Keratinocyte (primary cell): ENCODE results near the gene DIP2B.

Experiments used
- CTCF ChIP-seq, 3 experiments: IDR thresholded peaks in 1 of 3; conservative IDR thresholded peaks in 1 of 3; optimal IDR thresholded peaks in 1 of 3; 2 replicates in 2 of 3; 3 replicates in 1 of 3; pipeline versions ENCODE3 to v1.5.1; 2011; ENCODE audit warnings: low read length in 3 of 3, mild to moderate bottlenecking in 3 of 3, moderate library complexity in 2 of 3, control low read depth in 1 of 3, inconsistent platforms in 1 of 3; ENCODE audit not compliant: insufficient read depth in 2 of 3; ENCODE audit errors: extremely low read depth in 1 of 3
- EZH2 ChIP-seq: IDR thresholded peaks from one replicate; pipeline ENCODE4 v1.6.1; 2012; ENCODE audit warnings: inconsistent platforms, mild to moderate bottlenecking, low read length, moderate library complexity

GRCh38 chr12:50515587-50515986 lies 10.8 kb downstream of the DIP2B start:
- no peak for TF ChIP-seq CTCF (optimal IDR thresholded peaks at IDR 0.05 in 1 of 3, IDR thresholded peaks at IDR 0.05 in 1 of 3, conservative IDR thresholded peaks at IDR 0.05 in 1 of 3; ENCODE audit: extremely low read depth in 1 of 3, insufficient read depth in 2 of 3, low read length in 3 of 3)
- no peak for TF ChIP-seq EZH2
